BJ (cell line): Measurements from ENCODE around the gene TCAF1. TPM values are rescaled to one million over a fixed set of nuclear protein-coding genes. Genes with fewer than 3 reads are reported as not detected.
"Not testable (repeated sequence)": the region's sequence is repeated elsewhere in the genome, so short reads cannot be mapped to it uniquely, and the experiment has no call there.

Source experiments
- CTCF ChIA-PET: fragments of 350-600 bp; formaldehyde crosslinking; extraction: SDS; loops from one replicate; lab custom pipeline; 2021; ENCODE audit warnings: antibody characterized with exemption, inconsistent platforms; lab: Yijun Ruan, JAX
- POLR2A ChIA-PET: fragments of 300-600 bp; sonication (Branson Sonifier 250); formaldehyde crosslinking; extraction: SDS; loops from one replicate; lab custom pipeline; 2021; ENCODE audit warnings: antibody characterized with exemption; lab: Charles Lee
- DNase-seq: peaks from one replicate; pipeline ENCODE4 v3.0.0-alpha.2; 2011; ENCODE audit warnings: low read depth
- H3K27me3 ChIP-seq: 2 replicates; pipeline ENCODE4 v1.6.0; 2011; ENCODE audit warnings: low read length; ENCODE audit not compliant: control insufficient read depth, insufficient read depth
- H3K36me3 ChIP-seq: 2 replicates; pipeline ENCODE4 v1.5.1; 2011; ENCODE audit warnings: low read length; ENCODE audit not compliant: control insufficient read depth, insufficient read depth
- H3K4me3 ChIP-seq: 2 replicates; pipeline ENCODE4 v1.5.1; 2011; ENCODE audit warnings: low read depth, mild to moderate bottlenecking, control low read depth, low read length
- CTCF ChIP-seq: IDR thresholded peaks from 2 replicates; pipeline ENCODE4 v1.5.1; 2011; ENCODE audit warnings: low read depth, mild to moderate bottlenecking, control low read depth, inconsistent platforms, low read length, moderate library complexity; ENCODE audit not compliant: insufficient read depth
- polyA plus RNA-seq: library from polyadenylated mRNA; depleted of rRNA; stranded (reverse); fragments of >200 nt; gene quantifications from 2 replicates; pipeline ENCODE4 v1.2.3, GENCODE V29; 2011

TCAF1 gene
- polyA plus RNA-seq, 1 experiment, result 55.2 TPM

GRCh38 chr7:143850682-143851081, 51.3 kb downstream of the TCAF1 start:
- DNase-seq, result no peak
- H3K4me3 ChIP-seq, result no peak overlapping the region
- no peak for TF ChIP-seq CTCF
- POLR2A ChIA-PET, result no interaction called here
- no peaks in the 10 kb centered on the region for H3K36me3 ChIP-seq
- CTCF ChIA-PET, result no interaction called here
- no peaks in the 10 kb centered on the region for H3K27me3 ChIP-seq

- ChIA-PET CTCF (no interaction called here), POLR2A (no interaction called here)
- DNase-seq, result no peak
- TF ChIP-seq CTCF, result no peak
- Histone ChIP-seq H3K27me3 (no peaks in the 10 kb centered on the region), H3K4me3 (no peak overlapping the region), H3K36me3 (no peaks in the 10 kb centered on the region)
Observed at GRCh38 chr7:143849785-143850479, 52.0 kb downstream of the TCAF1 start.

- no peak for TF ChIP-seq CTCF
- CTCF ChIA-PET, result interaction anchor here (1.7 kb wide), 1 partner anchor 111 kb away, joined by 4 read pairs; no protein-coding TSS in a partner anchor
Observed at GRCh38 chr7:143848192-143848591, 53.8 kb downstream of the TCAF1 start.

DNA sequence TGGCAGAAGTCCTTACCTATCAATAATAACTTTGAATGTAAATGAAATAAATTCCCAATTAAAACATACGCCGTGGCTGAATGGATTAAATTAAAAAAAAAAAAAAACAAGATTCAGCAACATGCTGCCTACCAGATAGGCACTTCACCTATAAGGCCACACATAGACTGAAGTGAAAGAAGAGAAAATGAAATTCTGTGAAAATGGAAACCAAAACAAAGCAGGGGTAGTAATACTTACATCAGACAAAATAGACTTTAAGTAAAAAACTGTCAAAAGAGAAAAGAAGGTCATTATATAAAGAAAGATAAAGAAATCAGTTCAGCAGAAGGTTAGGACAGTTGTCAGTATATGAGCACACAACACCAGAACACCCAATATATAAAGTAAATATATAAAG, 55.3 kb downstream of the TCAF1 start:
- TF ChIP-seq CTCF, result no peak
- H3K36me3 ChIP-seq, result no peaks in the 10 kb centered on the region
- CTCF ChIA-PET, result interaction anchor here (1.7 kb wide), 1 partner anchor 110 kb away, joined by 4 read pairs; no protein-coding TSS in a partner anchor
- no peaks in the 10 kb centered on the region for H3K27me3 ChIP-seq
- POLR2A ChIA-PET, result no interaction called here
- no peak overlapping the region for H3K4me3 ChIP-seq
- no peak for DNase-seq

More at GRCh38 chr7:143848192-143848591, 53.8 kb downstream of the TCAF1 start:
- Histone ChIP-seq H3K4me3 (no peak overlapping the region), H3K36me3 (no peaks in the 10 kb centered on the region), H3K27me3 (no peaks in the 10 kb centered on the region)
- POLR2A ChIA-PET, result no interaction called here
- no peak for DNase-seq

- 0 out of 2 replicates have a peak, but pooled peaks have one; percentile 2 for TF ChIP-seq CTCF
- H3K4me3 ChIP-seq, CTCF ChIA-PET, POLR2A ChIA-PET, H3K36me3 ChIP-seq, H3K27me3 ChIP-seq, DNase-seq: not testable (repeated sequence)
Observed at GRCh38 chr7:143841696-143842095, 60.3 kb downstream of the TCAF1 start.

- DNase-seq, CTCF ChIA-PET, H3K27me3 ChIP-seq, H3K4me3 ChIP-seq, H3K36me3 ChIP-seq, POLR2A ChIA-PET: not testable (repeated sequence)
Observed at GRCh38 chr7:143840062-143840461, 61.9 kb downstream of the TCAF1 start.
